SK-N-SH (cell line): ENCODE measurements around the gene PPME1. TPM values are rescaled to one million over a fixed set of nuclear protein-coding genes. Genes with fewer than 3 reads are reported as not detected.

Experiments used
- CTCF ChIA-PET: fragments of 300-600, 350-600 bp; formaldehyde crosslinking; extraction: SDS; loops from one replicate; lab custom pipeline; 2021; lab: Yijun Ruan, JAX
- POLR2A ChIA-PET: fragments of 350-600 bp; sonication (Branson Sonifier 250); formaldehyde crosslinking; extraction: SDS; loops from one replicate; lab custom pipeline; 2020; ENCODE audit warnings: antibody characterized with exemption, inconsistent platforms; lab: Yijun Ruan, JAX
- DNase-seq: peaks from one replicate; pipeline ENCODE4 v3.0.0; 2012
- H2AFZ ChIP-seq: fragments of 200-600 bp; sonication (generic); 2 replicates; pipeline ENCODE4 v1.8.1; 2016; ENCODE audit warnings: antibody characterized with exemption, mild to moderate bottlenecking, low read depth
- H3F3A ChIP-seq: fragments of 200-600 bp; sonication (generic); replicated peaks from 2 replicates; pipeline ENCODE3; 2016; ENCODE audit warnings: antibody characterized with exemption, mild to moderate bottlenecking; ENCODE audit not compliant: insufficient read depth
- H3K27ac ChIP-seq, 2 experiments: fragments of 200-500 bp in 1 of 2; fragments of 200-600 bp in 1 of 2; sonication (Bioruptor generic) in 1 of 2; sonication (generic), shearing (Covaris generic) in 1 of 2; 2 replicates each; pipeline versions ENCODE4 v1.5.1 to v1.6.1; 2014 to 2016; ENCODE audit warnings: low read depth in 2 of 2, inconsistent platforms in 1 of 2, low read length in 1 of 2, mild to moderate bottlenecking in 1 of 2, mixed read lengths in 1 of 2
- H3K27me3 ChIP-seq: fragments of 200-600 bp; sonication (generic), shearing (Covaris generic); 2 replicates; pipeline ENCODE4 v1.6.1; 2016; ENCODE audit warnings: mixed run types; ENCODE audit not compliant: insufficient read depth
- H3K36me3 ChIP-seq, 2 experiments: fragments of 200-500 bp in 1 of 2; fragments of 200-600 bp in 1 of 2; sonication (Bioruptor generic) in 1 of 2; sonication (generic) in 1 of 2; replicated peaks in 1 of 2; 2 replicates each; pipeline versions ENCODE3 to v1.5.1; 2014 to 2016; ENCODE audit warnings: low read length in 1 of 2, mild to moderate bottlenecking in 1 of 2; ENCODE audit not compliant: insufficient read depth in 2 of 2, control insufficient read depth in 1 of 2
- H3K4me1 ChIP-seq, 2 experiments: fragments of 200-500 bp in 1 of 2; fragments of 200-600 bp in 1 of 2; sonication (Bioruptor generic) in 1 of 2; sonication (generic), shearing (Covaris generic) in 1 of 2; 2 replicates each; pipeline versions ENCODE4 v1.5.1 to v1.6.1; 2014 to 2016; ENCODE audit warnings: low read depth in 1 of 2, low read length in 1 of 2, mixed run types in 1 of 2; ENCODE audit not compliant: insufficient read depth in 2 of 2, control insufficient read depth in 1 of 2
- H3K4me2 ChIP-seq: fragments of 200-600 bp; sonication (generic), shearing (Covaris generic); 2 replicates; pipeline ENCODE4 v1.6.1; 2017; ENCODE audit warnings: mixed run types
- H3K4me3 ChIP-seq, 2 experiments: fragments of 200-500 bp in 1 of 2; fragments of 200-600 bp in 1 of 2; sonication (Bioruptor generic) in 1 of 2; sonication (generic), shearing (Covaris generic) in 1 of 2; 2 replicates each; pipeline versions ENCODE4 v1.5.1 to v1.8.1; 2014 to 2016; ENCODE audit warnings: low read depth in 2 of 2, inconsistent platforms in 1 of 2, low read length in 1 of 2, mild to moderate bottlenecking in 1 of 2, mixed read lengths in 1 of 2, moderate library complexity in 1 of 2
- H3K79me2 ChIP-seq: fragments of 200-600 bp; sonication (generic); 2 replicates; pipeline ENCODE4 v1.8.1; 2017; ENCODE audit warnings: mild to moderate bottlenecking; ENCODE audit not compliant: insufficient read depth
- H3K9ac ChIP-seq: fragments of 200-600 bp; sonication (generic); 2 replicates; pipeline ENCODE4 v1.6.1; 2017; ENCODE audit warnings: mixed run types
- H3K9me2 ChIP-seq: fragments of 200-600 bp; sonication (generic); 2 replicates; pipeline ENCODE4 v1.6.1; 2017; ENCODE audit warnings: mixed run types
- H3K9me3 ChIP-seq: fragments of 200-600 bp; sonication (generic); 2 replicates; pipeline ENCODE4 v1.6.1; 2017; ENCODE audit warnings: mixed run types, mild to moderate bottlenecking, moderate library complexity
- H4K20me1 ChIP-seq: fragments of 200-600 bp; sonication (generic); 2 replicates; pipeline ENCODE4 v1.6.1; 2017; ENCODE audit warnings: mild to moderate bottlenecking, mixed run types; ENCODE audit not compliant: insufficient read depth
- CHD2 ChIP-seq: fragments of 150-350 bp; IDR thresholded peaks from 2 replicates; pipeline ENCODE4 v1.6.1; 2018; ENCODE audit warnings: low read length; ENCODE audit not compliant: partially characterized antibody
- EP300 ChIP-seq, 2 experiments: IDR thresholded peaks; 2 replicates each; pipeline versions ENCODE4 v1.4.0 to v1.6.1; 2012; ENCODE audit warnings: borderline replicate concordance in 1 of 2, low read depth in 1 of 2, low read length in 1 of 2
- EZH2phosphoT487 ChIP-seq: fragments of 200-600 bp; sonication (generic); IDR thresholded peaks from 2 replicates; pipeline ENCODE4 v1.6.1; 2017; ENCODE audit warnings: low read depth, mixed run types, mild to moderate bottlenecking, antibody characterized with exemption, moderate library complexity, borderline replicate concordance
- FOXM1 ChIP-seq: IDR thresholded peaks from 2 replicates; pipeline ENCODE4 v1.4.0; 2012; ENCODE audit warnings: low read depth, mild to moderate bottlenecking
- GABPA ChIP-seq: IDR thresholded peaks from 2 replicates; pipeline ENCODE4 v1.4.0; 2012; ENCODE audit warnings: low read depth, mild to moderate bottlenecking
- GATA2 ChIP-seq: sonication (generic); formaldehyde crosslinking; IDR thresholded peaks from 2 replicates; pipeline ENCODE4 v1.5.0; 2020; ENCODE audit warnings: mild to moderate bottlenecking, missing genetic modification reagents
- JUND ChIP-seq: IDR thresholded peaks from 2 replicates; pipeline ENCODE4 v1.4.0; 2012
- MXI1 ChIP-seq: IDR thresholded peaks from 2 replicates; pipeline ENCODE4 v1.6.1; 2012; ENCODE audit warnings: mild to moderate bottlenecking, low read depth, low read length, improper control_type of control experiment
- NFIC ChIP-seq: IDR thresholded peaks from 2 replicates; pipeline ENCODE4 v1.4.0; 2012; ENCODE audit warnings: borderline replicate concordance
- NRF1 ChIP-seq: IDR thresholded peaks from 2 replicates; pipeline ENCODE4 v1.6.1; 2012; ENCODE audit warnings: low read depth, mild to moderate bottlenecking, low read length
- POLR2AphosphoS5 ChIP-seq: IDR thresholded peaks from 2 replicates; pipeline ENCODE4 v1.6.1; 2012; ENCODE audit warnings: low read depth, low read length
- RCOR1 ChIP-seq: fragments of 150-350 bp; IDR thresholded peaks from 2 replicates; pipeline ENCODE4 v1.6.1; 2017; ENCODE audit warnings: antibody characterized with exemption, low read length
- RFX5 ChIP-seq: IDR thresholded peaks from 2 replicates; pipeline ENCODE4 v1.6.1; 2012; ENCODE audit warnings: mild to moderate bottlenecking, improper control_type of control experiment, low read length
- RXRA ChIP-seq: IDR thresholded peaks from 2 replicates; pipeline ENCODE4 v1.4.0; 2012; ENCODE audit warnings: low read depth, mild to moderate bottlenecking, borderline replicate concordance
- SMC3 ChIP-seq: IDR thresholded peaks from 2 replicates; pipeline ENCODE4 v1.6.1; 2012; ENCODE audit warnings: low read depth, low read length, improper control_type of control experiment
- TAF1 ChIP-seq: IDR thresholded peaks from 2 replicates; pipeline ENCODE4 v1.6.1; 2012; ENCODE audit warnings: low read depth, mild to moderate bottlenecking, low read length, moderate library complexity, borderline replicate concordance
- WGBS: methylation state at CpG from one replicate; pipeline ENCODE4 v1.1.6; 2017; ENCODE audit warnings: low lambda C conversion rate; 5-methylcytosine and 5-hydroxymethylcytosine counted together
- polyA plus RNA-seq, 3 experiments: library from polyadenylated mRNA; depleted of rRNA; stranded (reverse); fragments of >200 nt; gene quantifications; 2 replicates each; pipeline ENCODE4 v1.2.3, GENCODE V29; 2012
- TF ChIP-seq, protein P1 (sequence below): IDR thresholded peaks from 2 replicates; pipeline ENCODE4 v1.6.1; 2012; ENCODE audit warnings: mild to moderate bottlenecking, low read depth, low read length, moderate library complexity
- TF ChIP-seq, protein P2 (sequence below): fragments of 150-350 bp; IDR thresholded peaks from 2 replicates; pipeline ENCODE4 v1.6.1; 2017; ENCODE audit warnings: antibody characterized with exemption, low read length, low read depth, borderline replicate concordance
- TF ChIP-seq, protein P3 (sequence below): IDR thresholded peaks from 2 replicates; pipeline ENCODE4 v1.4.0; 2012; ENCODE audit warnings: low read depth, borderline replicate concordance

The PPME1 gene
- polyA plus RNA-seq, 1 of the 3 experiments (the other 2 are of a cell fraction): 107 TPM

- POLR2A ChIA-PET: no interaction called here
- Histone ChIP-seq H3K27ac (no peak overlapping the region), H4K20me1 (no peaks in the 10 kb centered on the region), H3K4me3 (no peak overlapping the region), H3K4me2 (no peak overlapping the region), H3K9ac (no peak overlapping the region)
- no peak for DNase-seq
- TF ChIP-seq SMC3: no peak
- TF ChIP-seq CHD2: no peak
- TF ChIP-seq GABPA: no peak
- no peak for TF ChIP-seq POLR2AphosphoS5
- no peak for TF ChIP-seq MXI1
- no peak for TF ChIP-seq TAF1
- no peak for TF ChIP-seq RCOR1
- TF ChIP-seq, protein P1, sequence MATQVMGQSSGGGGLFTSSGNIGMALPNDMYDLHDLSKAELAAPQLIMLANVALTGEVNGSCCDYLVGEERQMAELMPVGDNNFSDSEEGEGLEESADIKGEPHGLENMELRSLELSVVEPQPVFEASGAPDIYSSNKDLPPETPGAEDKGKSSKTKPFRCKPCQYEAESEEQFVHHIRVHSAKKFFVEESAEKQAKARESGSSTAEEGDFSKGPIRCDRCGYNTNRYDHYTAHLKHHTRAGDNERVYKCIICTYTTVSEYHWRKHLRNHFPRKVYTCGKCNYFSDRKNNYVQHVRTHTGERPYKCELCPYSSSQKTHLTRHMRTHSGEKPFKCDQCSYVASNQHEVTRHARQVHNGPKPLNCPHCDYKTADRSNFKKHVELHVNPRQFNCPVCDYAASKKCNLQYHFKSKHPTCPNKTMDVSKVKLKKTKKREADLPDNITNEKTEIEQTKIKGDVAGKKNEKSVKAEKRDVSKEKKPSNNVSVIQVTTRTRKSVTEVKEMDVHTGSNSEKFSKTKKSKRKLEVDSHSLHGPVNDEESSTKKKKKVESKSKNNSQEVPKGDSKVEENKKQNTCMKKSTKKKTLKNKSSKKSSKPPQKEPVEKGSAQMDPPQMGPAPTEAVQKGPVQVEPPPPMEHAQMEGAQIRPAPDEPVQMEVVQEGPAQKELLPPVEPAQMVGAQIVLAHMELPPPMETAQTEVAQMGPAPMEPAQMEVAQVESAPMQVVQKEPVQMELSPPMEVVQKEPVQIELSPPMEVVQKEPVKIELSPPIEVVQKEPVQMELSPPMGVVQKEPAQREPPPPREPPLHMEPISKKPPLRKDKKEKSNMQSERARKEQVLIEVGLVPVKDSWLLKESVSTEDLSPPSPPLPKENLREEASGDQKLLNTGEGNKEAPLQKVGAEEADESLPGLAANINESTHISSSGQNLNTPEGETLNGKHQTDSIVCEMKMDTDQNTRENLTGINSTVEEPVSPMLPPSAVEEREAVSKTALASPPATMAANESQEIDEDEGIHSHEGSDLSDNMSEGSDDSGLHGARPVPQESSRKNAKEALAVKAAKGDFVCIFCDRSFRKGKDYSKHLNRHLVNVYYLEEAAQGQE: no peak
- no peak for TF ChIP-seq NRF1
- TF ChIP-seq JUND: no peak
- TF ChIP-seq, protein P2, sequence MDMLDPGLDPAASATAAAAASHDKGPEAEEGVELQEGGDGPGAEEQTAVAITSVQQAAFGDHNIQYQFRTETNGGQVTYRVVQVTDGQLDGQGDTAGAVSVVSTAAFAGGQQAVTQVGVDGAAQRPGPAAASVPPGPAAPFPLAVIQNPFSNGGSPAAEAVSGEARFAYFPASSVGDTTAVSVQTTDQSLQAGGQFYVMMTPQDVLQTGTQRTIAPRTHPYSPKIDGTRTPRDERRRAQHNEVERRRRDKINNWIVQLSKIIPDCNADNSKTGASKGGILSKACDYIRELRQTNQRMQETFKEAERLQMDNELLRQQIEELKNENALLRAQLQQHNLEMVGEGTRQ: no peak
- TF ChIP-seq GATA2: no peak
- no peak for TF ChIP-seq RFX5
- TF ChIP-seq FOXM1: no peak
- TF ChIP-seq RXRA: no peak
- TF ChIP-seq, protein P3, sequence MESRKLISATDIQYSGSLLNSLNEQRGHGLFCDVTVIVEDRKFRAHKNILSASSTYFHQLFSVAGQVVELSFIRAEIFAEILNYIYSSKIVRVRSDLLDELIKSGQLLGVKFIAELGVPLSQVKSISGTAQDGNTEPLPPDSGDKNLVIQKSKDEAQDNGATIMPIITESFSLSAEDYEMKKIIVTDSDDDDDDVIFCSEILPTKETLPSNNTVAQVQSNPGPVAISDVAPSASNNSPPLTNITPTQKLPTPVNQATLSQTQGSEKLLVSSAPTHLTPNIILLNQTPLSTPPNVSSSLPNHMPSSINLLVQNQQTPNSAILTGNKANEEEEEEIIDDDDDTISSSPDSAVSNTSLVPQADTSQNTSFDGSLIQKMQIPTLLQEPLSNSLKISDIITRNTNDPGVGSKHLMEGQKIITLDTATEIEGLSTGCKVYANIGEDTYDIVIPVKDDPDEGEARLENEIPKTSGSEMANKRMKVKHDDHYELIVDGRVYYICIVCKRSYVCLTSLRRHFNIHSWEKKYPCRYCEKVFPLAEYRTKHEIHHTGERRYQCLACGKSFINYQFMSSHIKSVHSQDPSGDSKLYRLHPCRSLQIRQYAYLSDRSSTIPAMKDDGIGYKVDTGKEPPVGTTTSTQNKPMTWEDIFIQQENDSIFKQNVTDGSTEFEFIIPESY: no peak
- no peak for TF ChIP-seq EZH2phosphoT487
- TF ChIP-seq EP300 (IDR thresholded peaks at IDR 0.05; ENCODE audit: borderline replicate concordance in 1 of 2, low read depth in 1 of 2, low read length in 1 of 2): no peak
- TF ChIP-seq NFIC: no peak
- TF ChIP-seq, all 33 proteins: peak for 0
- no peak overlapping the region for H2AFZ ChIP-seq
- H3K27me3 ChIP-seq: no peaks in the 10 kb centered on the region
- CTCF ChIA-PET: interaction anchor here (1.3 to 1.6 kb wide), 3 partner anchors 12 to 299 kb away, joined by 3 to 5 read pairs (median 3); no protein-coding TSS in a partner anchor
- 97% methylated on average over 4 of the region's 4 CpGs for WGBS
- H3K36me3 ChIP-seq: peaks cover 0 to 10% of the 10 kb centered on the region in 2 experiments
- no peaks in the 10 kb centered on the region for H3K79me2 ChIP-seq
- no peaks in the 10 kb centered on the region for H3K9me2 ChIP-seq
- peaks cover 14% of the 10 kb centered on the region for H3F3A ChIP-seq
- H3K9me3 ChIP-seq: no peaks in the 10 kb centered on the region
- 0 out of 4 replicates have a peak, but pooled peaks cover 0 to 13% of the 10 kb centered on the region in 2 experiments for H3K4me1 ChIP-seq
Measured at GRCh38 chr11:74272276-74272675, 101.2 kb downstream of the PPME1 start.
